Measurements from ENCODE around the gene UTP15. TPM values are rescaled to one million over a fixed set of nuclear protein-coding genes. Genes with fewer than 3 reads are reported as not detected.

Gene UTP15
- total and polyA plus RNA-seq, 8 donors: 1.9 to 8.2 (median 5.3) TPM

DNA sequence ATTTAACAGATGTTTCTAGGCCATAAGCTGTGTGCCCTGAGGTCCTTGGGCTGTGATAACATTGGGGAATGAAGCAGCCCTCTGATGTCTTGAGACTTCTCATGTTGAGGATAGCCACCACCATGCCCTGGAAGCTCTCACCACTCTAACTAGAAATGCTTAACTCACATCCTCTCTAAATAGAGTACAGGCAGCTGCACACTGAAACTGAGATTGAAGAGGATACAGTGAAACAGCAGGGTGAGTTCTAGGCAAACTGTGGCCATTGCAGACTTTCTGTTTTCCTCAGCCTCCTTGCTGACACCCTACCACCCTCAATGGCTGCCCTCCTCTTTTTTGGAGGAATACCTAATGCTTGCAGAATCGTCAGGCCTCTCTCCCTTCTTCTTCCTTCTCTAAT, 22.4 kb downstream of the UTP15 start:
- H3K27me3 ChIP-seq: no peaks in the 10 kb centered on the region
- intact Hi-C loops (cut with DNase I): loop anchor here in 2 of 3 donors (5.0 to 10.0 kb wide), 2 partner anchors 204 to 207 kb away; no protein-coding TSS in a partner anchor
- H3K36me3 ChIP-seq: no peaks in the 10 kb centered on the region
- H3K27ac ChIP-seq: no peak overlapping the region
- H3K4me3 ChIP-seq: no peak overlapping the region
- no peaks in the 10 kb centered on the region for H3K4me1 ChIP-seq
- H3K9me3 ChIP-seq: no peaks in the 10 kb centered on the region
- DNase-seq (no peak), FAIRE-seq (no peak), ATAC-seq (no peak)
- TF ChIP-seq, protein P1, sequence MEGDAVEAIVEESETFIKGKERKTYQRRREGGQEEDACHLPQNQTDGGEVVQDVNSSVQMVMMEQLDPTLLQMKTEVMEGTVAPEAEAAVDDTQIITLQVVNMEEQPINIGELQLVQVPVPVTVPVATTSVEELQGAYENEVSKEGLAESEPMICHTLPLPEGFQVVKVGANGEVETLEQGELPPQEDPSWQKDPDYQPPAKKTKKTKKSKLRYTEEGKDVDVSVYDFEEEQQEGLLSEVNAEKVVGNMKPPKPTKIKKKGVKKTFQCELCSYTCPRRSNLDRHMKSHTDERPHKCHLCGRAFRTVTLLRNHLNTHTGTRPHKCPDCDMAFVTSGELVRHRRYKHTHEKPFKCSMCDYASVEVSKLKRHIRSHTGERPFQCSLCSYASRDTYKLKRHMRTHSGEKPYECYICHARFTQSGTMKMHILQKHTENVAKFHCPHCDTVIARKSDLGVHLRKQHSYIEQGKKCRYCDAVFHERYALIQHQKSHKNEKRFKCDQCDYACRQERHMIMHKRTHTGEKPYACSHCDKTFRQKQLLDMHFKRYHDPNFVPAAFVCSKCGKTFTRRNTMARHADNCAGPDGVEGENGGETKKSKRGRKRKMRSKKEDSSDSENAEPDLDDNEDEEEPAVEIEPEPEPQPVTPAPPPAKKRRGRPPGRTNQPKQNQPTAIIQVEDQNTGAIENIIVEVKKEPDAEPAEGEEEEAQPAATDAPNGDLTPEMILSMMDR (IDR thresholded peaks at IDR 0.05): no peak
- WGBS, 2 donors: 31 to 56% methylated on average over 1 of the region's 1 CpG

DNA sequence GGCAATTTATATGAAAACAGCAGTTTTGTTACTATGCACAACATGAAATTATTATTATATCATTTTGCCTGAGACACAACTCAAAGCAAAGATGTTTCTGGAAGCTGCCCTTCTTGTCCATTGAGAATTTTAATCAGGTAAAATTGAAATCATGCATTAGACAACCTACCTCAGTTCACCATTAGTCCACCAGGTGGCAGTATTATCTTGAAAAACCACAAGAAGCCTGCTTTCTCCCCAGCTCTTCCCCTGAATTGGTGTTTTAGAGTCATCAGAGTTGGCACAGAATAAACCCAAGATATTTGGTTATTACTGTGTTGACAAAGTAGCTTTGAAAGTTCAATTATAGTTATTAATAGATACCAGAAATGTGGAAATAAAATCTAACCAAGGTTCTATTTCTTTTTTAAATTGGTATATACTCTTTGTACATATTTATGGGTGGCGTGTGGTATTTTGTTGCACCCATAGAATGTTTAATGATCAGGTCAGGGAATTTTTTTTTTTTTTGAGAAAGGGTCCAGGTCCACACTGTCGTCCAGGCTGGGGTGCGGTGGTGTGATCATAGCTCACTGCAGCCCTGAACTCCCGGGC, 25.7 kb downstream of the UTP15 start:
- TF ChIP-seq, protein P1 (IDR thresholded peaks at IDR 0.05): peak; percentile 51 to 87 (median 78)
- Histone ChIP-seq H3K4me1 (no peaks in the 10 kb centered on the region), H3K4me3 (no peak overlapping the region), H3K9me3 (no peaks in the 10 kb centered on the region), H3K27ac (no peak overlapping the region), H3K27me3 (no peaks in the 10 kb centered on the region), H3K36me3 (no peaks in the 10 kb centered on the region)
- 53 to 62% methylated on average over 4 of the region's 4 CpGs for WGBS, 2 donors
- intact Hi-C loops (cut with DNase I): loop anchor here in 1 of 3 donors (5.0 kb wide), 1 partner anchor 201 kb away; no protein-coding TSS in a partner anchor
- peak; percentile 57 for FAIRE-seq
- DNase-seq: peak in 3 of 6 donors; percentile 43 to 70 (median 44)
- ATAC-seq: peak; percentile 80 to 98 (median 96)

DNA sequence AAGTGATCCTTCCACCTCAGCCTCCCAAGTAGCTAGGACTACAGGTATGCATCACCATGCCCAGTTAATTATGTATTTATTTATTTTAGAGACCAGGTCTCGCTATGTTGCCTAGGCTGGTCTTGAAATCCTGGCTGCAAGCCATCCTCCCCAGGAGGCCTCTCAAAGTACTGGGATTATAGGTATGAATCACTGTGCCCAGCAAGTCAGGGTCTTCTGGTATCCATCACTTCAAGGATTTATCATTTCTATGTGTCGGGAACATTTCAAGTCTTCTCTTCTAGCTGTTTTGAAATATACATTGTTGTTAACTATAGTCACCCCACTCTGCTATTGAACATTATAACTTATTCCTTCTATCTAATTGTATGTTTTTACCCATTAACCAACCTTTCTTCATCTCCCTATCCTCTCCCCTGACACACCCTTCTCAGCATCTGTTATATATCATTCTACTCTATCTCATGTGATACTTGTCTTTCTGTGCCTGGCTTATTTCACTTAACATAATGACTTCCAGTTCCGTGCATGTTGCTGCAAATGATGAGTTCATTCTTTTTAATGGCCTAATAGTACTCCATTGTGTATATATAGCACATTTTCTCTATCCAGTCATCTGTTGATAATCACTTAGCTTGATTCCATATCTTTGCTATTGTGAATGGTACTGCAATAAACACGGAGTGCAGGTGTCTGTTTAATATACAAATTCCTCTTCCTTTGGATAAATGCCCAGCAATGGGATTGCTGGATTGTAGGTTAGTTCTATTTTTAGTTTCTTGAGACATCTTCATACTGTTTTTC, 26.4 kb downstream of the UTP15 start:
- H3K36me3 ChIP-seq: no peaks in the 10 kb centered on the region
- no peak for FAIRE-seq
- no peaks in the 10 kb centered on the region for H3K9me3 ChIP-seq
- ATAC-seq: peak in 3 of 4 donors; percentile 21 to 36 (median 22)
- TF ChIP-seq, protein P1 (IDR thresholded peaks at IDR 0.05): no peak
- no peak overlapping the region for H3K4me3 ChIP-seq
- no peak for DNase-seq
- H3K4me1 ChIP-seq: no peaks in the 10 kb centered on the region
- 43 to 56% methylated on average over 4 of the region's 4 CpGs for whole genome bisulfite sequencing, 2 donors
- intact Hi-C loops (cut with DNase I): loop anchor here in 1 of 3 donors (5.0 kb wide), 1 partner anchor 200 kb away; no protein-coding TSS in a partner anchor
- no peaks in the 10 kb centered on the region for H3K27me3 ChIP-seq
- H3K27ac ChIP-seq: no peak overlapping the region

DNA sequence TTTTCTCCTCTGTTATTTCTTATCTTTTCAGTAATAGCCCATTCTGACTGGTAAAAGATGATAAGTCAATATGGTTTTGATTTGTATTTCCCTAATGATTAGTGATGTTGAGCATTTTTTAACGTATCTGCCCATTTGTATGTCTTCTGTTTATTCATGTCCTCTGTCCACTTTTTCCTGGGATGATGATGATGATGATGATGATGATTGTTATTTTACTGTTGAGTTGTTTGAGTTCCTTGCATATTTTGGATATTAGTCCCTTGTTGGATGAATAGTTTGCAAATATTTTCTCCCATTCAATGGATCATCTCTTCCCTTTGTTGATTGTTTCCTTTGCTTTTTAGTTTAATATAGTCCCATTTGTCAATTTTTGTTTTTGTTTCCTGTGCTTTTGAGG, 27.0 kb downstream of the UTP15 start:
- FAIRE-seq: no peak

More for the DNA sequence above, 27.0 kb downstream of the UTP15 start:
- Histone ChIP-seq H3K4me1 (no peaks in the 10 kb centered on the region), H3K36me3 (no peaks in the 10 kb centered on the region), H3K27me3 (no peaks in the 10 kb centered on the region), H3K27ac (no peak overlapping the region), H3K9me3 (no peaks in the 10 kb centered on the region), H3K4me3 (no peak overlapping the region)
- 52 to 61% methylated on average over 1 of the region's 1 CpG for WGBS, 2 donors
- intact Hi-C loops (cut with DNase I): loop anchor here in 1 of 3 donors (5.0 kb wide), 1 partner anchor 200 kb away; no protein-coding TSS in a partner anchor
- TF ChIP-seq, protein P1 (IDR thresholded peaks at IDR 0.05): no peak
- DNase-seq (no peak), ATAC-seq (no peak)

Measured in pancreas (tissue), 10 donors.